ENCODE data around the gene AIF1L. TPM values are rescaled to one million over a fixed set of nuclear protein-coding genes. Genes with fewer than 3 reads are reported as not detected.

AIF1L gene
- total and polyA plus RNA-seq, 2 of the 4 experiments (the other 2 are of a cell fraction): 0.18 to 0.19 TPM

GRCh38 chr9:131101207-131101964, 5.1 kb downstream of the AIF1L start:
- Histone ChIP-seq H2AK5ac (ENCODE audit: low read depth, low read length) (no peak overlapping the region), H2BK120ac (ENCODE audit: low read depth, low read length) (no peak overlapping the region), H3K9me3 (ENCODE audit: control insufficient read depth, insufficient read depth, low read length) (no peaks in the 10 kb centered on the region), H2BK5ac (ENCODE audit: low read depth, low read length, poor library complexity, severe bottlenecking) (no peak overlapping the region), H3K36me3 (ENCODE audit: control insufficient read depth, insufficient read depth, low read length) (no peaks in the 10 kb centered on the region), H3K79me1 (ENCODE audit: low read depth in 1 of 2, low read length in 2 of 2) (no peaks in the 10 kb centered on the region), H2AK9ac (replicated peaks; ENCODE audit: low read depth, low read length, poor library complexity) (no peak overlapping the region), H3K56ac (ENCODE audit: extremely low read depth, insufficient read depth, low read length) (no peak overlapping the region), H4K20me1 (ENCODE audit: insufficient read depth, low read length) (no peaks in the 10 kb centered on the region), H3K9ac (ENCODE audit: low read depth, low read length) (no peak overlapping the region), H3K14ac (replicated peaks; ENCODE audit: low read depth, low read length) (no peak overlapping the region), H3K4me1 (ENCODE audit: control insufficient read depth, insufficient read depth, low read length) (0 out of 2 replicates have a peak, but pooled peaks cover 2% of the 10 kb centered on the region), H2BK15ac (ENCODE audit: low read depth, low read length) (no peak overlapping the region), H3K4me2 (ENCODE audit: low read depth, low read length) (no peak overlapping the region), H4K91ac (ENCODE audit: insufficient read depth, low read depth, low read length) (no peak overlapping the region), H3K4ac (ENCODE audit: low read depth, low read length) (no peak overlapping the region), H3K27ac (ENCODE audit: insufficient read depth, low read length) (no peak overlapping the region), H4K8ac (ENCODE audit: low read depth in 2 of 2, low read length in 2 of 2) (no peak overlapping the region), H3K4me3 (ENCODE audit: insufficient read depth, low read depth, low read length) (no peak overlapping the region), H3K23ac (ENCODE audit: low read depth, low read length) (no peak overlapping the region), H2BK20ac (ENCODE audit: low read depth, low read length) (no peak overlapping the region), H3K27me3 (ENCODE audit: control insufficient read depth, insufficient read depth, low read length) (peaks cover 35% of the 10 kb centered on the region), H4K5ac (ENCODE audit: low read depth, low read length) (no peak overlapping the region), H2AFZ (replicated peaks; ENCODE audit: low read length, poor library complexity) (no peak overlapping the region), H3K9me1 (ENCODE audit: insufficient read depth, low read length) (no peaks in the 10 kb centered on the region), H3K18ac (ENCODE audit: low read depth, low read length) (no peak overlapping the region)
- 80% methylated on average over 1 of the region's 11 CpGs; no CpG with 5 or more reads in 1 of the 2 experiments for WGBS, 2 experiments (ENCODE audit: extremely low coverage in 2 of 2, insufficient read length in 1 of 2)
- no peak for TF ChIP-seq FOS (IDR thresholded peaks at IDR 0.05; ENCODE audit: low read depth, low read length)
- TF ChIP-seq CEBPB (IDR thresholded peaks at IDR 0.05; ENCODE audit: low read depth, low read length): no peak
- no peak for TF ChIP-seq BHLHE40 (IDR thresholded peaks at IDR 0.05; ENCODE audit: low read depth, low read length)
- no peak for TF ChIP-seq RFX5 (IDR thresholded peaks at IDR 0.05; ENCODE audit: low read depth, low read length)
- TF ChIP-seq, protein P1, sequence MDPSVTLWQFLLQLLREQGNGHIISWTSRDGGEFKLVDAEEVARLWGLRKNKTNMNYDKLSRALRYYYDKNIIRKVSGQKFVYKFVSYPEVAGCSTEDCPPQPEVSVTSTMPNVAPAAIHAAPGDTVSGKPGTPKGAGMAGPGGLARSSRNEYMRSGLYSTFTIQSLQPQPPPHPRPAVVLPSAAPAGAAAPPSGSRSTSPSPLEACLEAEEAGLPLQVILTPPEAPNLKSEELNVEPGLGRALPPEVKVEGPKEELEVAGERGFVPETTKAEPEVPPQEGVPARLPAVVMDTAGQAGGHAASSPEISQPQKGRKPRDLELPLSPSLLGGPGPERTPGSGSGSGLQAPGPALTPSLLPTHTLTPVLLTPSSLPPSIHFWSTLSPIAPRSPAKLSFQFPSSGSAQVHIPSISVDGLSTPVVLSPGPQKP (IDR thresholded peaks at IDR 0.05; ENCODE audit: borderline replicate concordance, low read depth, low read length): no peak
- no peak for TF ChIP-seq RAD21 (IDR thresholded peaks at IDR 0.05; ENCODE audit: low read length)
- TF ChIP-seq MAZ (IDR thresholded peaks at IDR 0.05; ENCODE audit: borderline replicate concordance, low read depth, low read length): no peak
- TF ChIP-seq NFE2L2 (IDR thresholded peaks at IDR 0.05; ENCODE audit: low read depth, low read length): no peak
- TF ChIP-seq, protein P2, sequence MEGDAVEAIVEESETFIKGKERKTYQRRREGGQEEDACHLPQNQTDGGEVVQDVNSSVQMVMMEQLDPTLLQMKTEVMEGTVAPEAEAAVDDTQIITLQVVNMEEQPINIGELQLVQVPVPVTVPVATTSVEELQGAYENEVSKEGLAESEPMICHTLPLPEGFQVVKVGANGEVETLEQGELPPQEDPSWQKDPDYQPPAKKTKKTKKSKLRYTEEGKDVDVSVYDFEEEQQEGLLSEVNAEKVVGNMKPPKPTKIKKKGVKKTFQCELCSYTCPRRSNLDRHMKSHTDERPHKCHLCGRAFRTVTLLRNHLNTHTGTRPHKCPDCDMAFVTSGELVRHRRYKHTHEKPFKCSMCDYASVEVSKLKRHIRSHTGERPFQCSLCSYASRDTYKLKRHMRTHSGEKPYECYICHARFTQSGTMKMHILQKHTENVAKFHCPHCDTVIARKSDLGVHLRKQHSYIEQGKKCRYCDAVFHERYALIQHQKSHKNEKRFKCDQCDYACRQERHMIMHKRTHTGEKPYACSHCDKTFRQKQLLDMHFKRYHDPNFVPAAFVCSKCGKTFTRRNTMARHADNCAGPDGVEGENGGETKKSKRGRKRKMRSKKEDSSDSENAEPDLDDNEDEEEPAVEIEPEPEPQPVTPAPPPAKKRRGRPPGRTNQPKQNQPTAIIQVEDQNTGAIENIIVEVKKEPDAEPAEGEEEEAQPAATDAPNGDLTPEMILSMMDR (conservative IDR thresholded peaks at IDR 0.05; ENCODE audit: low read depth, low read length): no peak
- TF ChIP-seq SMC3 (IDR thresholded peaks at IDR 0.05; ENCODE audit: low read depth, low read length): no peak
- no peak for TF ChIP-seq MAFK (IDR thresholded peaks at IDR 0.05; ENCODE audit: low read depth, low read length)
- TF ChIP-seq USF2 (IDR thresholded peaks at IDR 0.05; ENCODE audit: low read depth, low read length): no peak
- no peak for TF ChIP-seq RCOR1 (IDR thresholded peaks at IDR 0.05; ENCODE audit: insufficient replicate concordance, low read length)
- no peak for TF ChIP-seq MXI1 (IDR thresholded peaks at IDR 0.05; ENCODE audit: borderline replicate concordance, low read depth, low read length)
- TF ChIP-seq POLR2A (IDR thresholded peaks at IDR 0.05; ENCODE audit: low read depth, low read length): no peak
- TF ChIP-seq CHD1 (IDR thresholded peaks at IDR 0.05; ENCODE audit: low read depth, low read length): no peak
- dilution Hi-C loops (cut with HindIII; ENCODE audit: low sequenced_read_pairs, unreplicated experiment): no loop called here
- ATAC-seq (ENCODE audit: low read depth) (no peak), DNase-seq (no peak)
- no TSS peak for BruUV-seq (replicated peaks)
- intact Hi-C loops (cut with micrococcal nuclease): no loop called here
- ChIA-PET POLR2A (ENCODE audit: unreplicated experiment) (no interaction called here), CTCF (no interaction called here)
- in situ Hi-C loops (cut with MboI; ENCODE audit: low sequenced_read_pairs): no loop called here

All from IMR-90 (cell line).